Sigmoid colon (tissue), 4 donors: ENCODE data around the gene LRRC75B.

Experiments
- EP300 ChIP-seq, 4 donors: sonication (generic); formaldehyde crosslinking; IDR thresholded peaks; one replicate each; pipeline ENCODE4 v1.6.1; 2017; ENCODE audit warnings: antibody characterized with exemption in 4 of 4
- POLR2AphosphoS5 ChIP-seq, 4 donors: sonication (generic); formaldehyde crosslinking; IDR thresholded peaks; one replicate each; pipeline ENCODE4 v1.6.1; 2017; ENCODE audit warnings: antibody characterized with exemption in 4 of 4
- TF ChIP-seq, protein P1 (sequence below), 4 experiments: fragments of 450-650 bp in 3 of 4; fragments of 200-600 bp in 1 of 4; IDR thresholded peaks; one replicate each; pipeline ENCODE4 v1.5.1; 2016 to 2019; ENCODE audit warnings: antibody characterized with exemption in 4 of 4, mild to moderate bottlenecking in 3 of 4, moderate library complexity in 2 of 4

DNA sequence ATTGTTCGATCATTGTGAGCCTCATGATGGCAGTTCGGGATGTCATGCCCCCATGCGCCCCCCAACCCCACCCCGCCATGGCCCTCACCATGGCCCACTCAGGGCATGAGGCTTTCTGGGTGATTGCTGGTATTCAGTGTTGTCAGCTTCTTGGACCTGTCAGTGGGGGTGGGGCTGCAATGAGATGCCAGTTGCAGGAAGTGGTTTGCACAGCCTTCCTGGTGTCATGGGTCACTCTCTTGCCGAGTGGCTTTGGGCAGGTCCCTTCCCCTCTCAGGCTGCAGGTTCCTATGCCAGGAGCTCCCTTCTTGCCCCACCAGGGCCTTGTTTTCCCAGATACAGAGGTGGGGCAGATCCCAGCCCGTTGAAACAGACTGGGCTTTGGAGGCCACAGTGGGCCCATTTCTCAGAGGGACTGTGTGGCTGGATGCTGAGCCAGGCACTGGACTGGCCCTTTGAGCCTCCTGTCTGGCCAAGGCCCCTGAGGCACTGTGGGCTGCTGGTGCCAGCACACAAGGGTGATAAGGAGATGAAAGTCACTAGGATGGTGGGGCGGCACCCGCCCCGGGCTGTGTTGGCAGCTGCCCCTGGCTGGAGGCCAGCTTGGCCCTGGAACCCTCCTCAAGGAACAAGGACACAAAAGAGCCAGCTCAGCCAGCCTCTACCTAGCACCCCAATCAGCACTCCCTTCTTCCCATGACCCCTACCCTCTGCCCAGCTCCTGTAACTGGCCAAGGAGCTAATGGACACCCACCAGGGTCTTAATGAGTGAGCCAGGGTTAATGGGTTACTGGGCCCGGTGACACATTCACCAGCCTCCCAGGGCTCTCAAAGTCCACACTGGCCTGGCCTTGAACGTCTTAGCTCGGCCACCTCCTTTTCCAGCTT is 8.6 kb upstream of the LRRC75B start:
- TF ChIP-seq POLR2AphosphoS5 (IDR thresholded peaks at IDR 0.05) (no peak), EP300 (IDR thresholded peaks at IDR 0.05) (no peak)
- TF ChIP-seq, protein P1, sequence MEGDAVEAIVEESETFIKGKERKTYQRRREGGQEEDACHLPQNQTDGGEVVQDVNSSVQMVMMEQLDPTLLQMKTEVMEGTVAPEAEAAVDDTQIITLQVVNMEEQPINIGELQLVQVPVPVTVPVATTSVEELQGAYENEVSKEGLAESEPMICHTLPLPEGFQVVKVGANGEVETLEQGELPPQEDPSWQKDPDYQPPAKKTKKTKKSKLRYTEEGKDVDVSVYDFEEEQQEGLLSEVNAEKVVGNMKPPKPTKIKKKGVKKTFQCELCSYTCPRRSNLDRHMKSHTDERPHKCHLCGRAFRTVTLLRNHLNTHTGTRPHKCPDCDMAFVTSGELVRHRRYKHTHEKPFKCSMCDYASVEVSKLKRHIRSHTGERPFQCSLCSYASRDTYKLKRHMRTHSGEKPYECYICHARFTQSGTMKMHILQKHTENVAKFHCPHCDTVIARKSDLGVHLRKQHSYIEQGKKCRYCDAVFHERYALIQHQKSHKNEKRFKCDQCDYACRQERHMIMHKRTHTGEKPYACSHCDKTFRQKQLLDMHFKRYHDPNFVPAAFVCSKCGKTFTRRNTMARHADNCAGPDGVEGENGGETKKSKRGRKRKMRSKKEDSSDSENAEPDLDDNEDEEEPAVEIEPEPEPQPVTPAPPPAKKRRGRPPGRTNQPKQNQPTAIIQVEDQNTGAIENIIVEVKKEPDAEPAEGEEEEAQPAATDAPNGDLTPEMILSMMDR (IDR thresholded peaks at IDR 0.05), result no peak
